Mesenteric fat pad (tissue), 1 donor: ENCODE data around the gene ATP6V0A4. TPM values are rescaled to one million over a fixed set of nuclear protein-coding genes. Genes with fewer than 3 reads are reported as not detected.
"Not testable (repeated sequence)": the region's sequence is repeated elsewhere in the genome, so short reads cannot be mapped to it uniquely, and the experiment has no call there.

Experiments
- DNase-seq: peaks from one replicate; pipeline ENCODE4 v3.0.0-alpha.2; 2020; ENCODE audit warnings: low spot score
- total RNA-seq: library from RNA; stranded (reverse); fragmentation: NEBNext Ultra II Directional; extraction: Animal tissue kit (Norgen Biotek cat#: 25700); gene quantifications from one replicate; pipeline ENCODE4 v1.2.1, GENCODE V29; 2021
- donor health status: DM: yes; HTN: yes; CAD: no.

Gene ATP6V0A4
- total RNA-seq, 1 donor from 2014 or later: not detected

GRCh38 chr7:138752518-138753149, 45.4 kb downstream of the ATP6V0A4 start:
- no peak for DNase-seq

- no peak for DNase-seq
Measured at GRCh38 chr7:138750901-138751464, 47.0 kb downstream of the ATP6V0A4 start.

GRCh38 chr7:138750473-138750872, 47.5 kb downstream of the ATP6V0A4 start:
- no peak for DNase-seq

GRCh38 chr7:138749960-138750359, 48.0 kb downstream of the ATP6V0A4 start:
- DNase-seq: no peak

- DNase-seq: no peak
Measured at GRCh38 chr7:138748666-138749065, 49.3 kb downstream of the ATP6V0A4 start.

GRCh38 chr7:138746073-138746472, 51.9 kb downstream of the ATP6V0A4 start:
- DNase-seq: no peak

- DNase-seq: no peak
Measured at GRCh38 chr7:138745189-138745588, 52.8 kb downstream of the ATP6V0A4 start.

GRCh38 chr7:138741453-138741735, 56.6 kb downstream of the ATP6V0A4 start:
- DNase-seq: no peak

GRCh38 chr7:138739859-138740258, 58.1 kb downstream of the ATP6V0A4 start:
- DNase-seq: no peak

GRCh38 chr7:138738551-138739335, 59.3 kb downstream of the ATP6V0A4 start:
- no peak for DNase-seq

- DNase-seq: no peak
Measured at GRCh38 chr7:138738114-138738513, 59.9 kb downstream of the ATP6V0A4 start.

GRCh38 chr7:138735399-138735798, 62.6 kb downstream of the ATP6V0A4 start:
- no peak for DNase-seq

- DNase-seq: not testable (repeated sequence)
Measured at GRCh38 chr7:138731733-138732132, 66.3 kb downstream of the ATP6V0A4 start.

GRCh38 chr7:138729444-138729843, 68.6 kb downstream of the ATP6V0A4 start:
- no peak for DNase-seq

- no peak for DNase-seq
Measured at GRCh38 chr7:138727336-138728099, 70.5 kb downstream of the ATP6V0A4 start.

GRCh38 chr7:138726288-138726687, 71.7 kb downstream of the ATP6V0A4 start:
- no peak for DNase-seq

GRCh38 chr7:138720286-138720685, 77.7 kb downstream of the ATP6V0A4 start:
- DNase-seq: no peak

GRCh38 chr7:138716889-138717288, 81.1 kb downstream of the ATP6V0A4 start:
- no peak for DNase-seq

GRCh38 chr7:138713191-138713590, 84.8 kb downstream of the ATP6V0A4 start:
- no peak for DNase-seq

GRCh38 chr7:138712652-138713051, 85.3 kb downstream of the ATP6V0A4 start:
- no peak for DNase-seq

- DNase-seq: no peak
Measured at GRCh38 chr7:138710536-138711385, 87.2 kb downstream of the ATP6V0A4 start.
